ENCODE measurements around the gene CD79A. TPM values are rescaled to one million over a fixed set of nuclear protein-coding genes. Genes with fewer than 3 reads are reported as not detected.

CD79A gene
- total RNA-seq, 3 donors from 2014 or later = 2.7 to 7.3 (median 3.9) TPM

GRCh38 chr19:41845001-41845050 lies 32.3 kb upstream of the CD79A start, which contains the start of gene DMRTC2:
Gene DMRTC2 (plus strand): TSS chr19:41845042. CDS start chr19:41847429, 2,387 bp downstream.
- ATAC-seq (no peak), DNase-seq (no peak)

DNA sequence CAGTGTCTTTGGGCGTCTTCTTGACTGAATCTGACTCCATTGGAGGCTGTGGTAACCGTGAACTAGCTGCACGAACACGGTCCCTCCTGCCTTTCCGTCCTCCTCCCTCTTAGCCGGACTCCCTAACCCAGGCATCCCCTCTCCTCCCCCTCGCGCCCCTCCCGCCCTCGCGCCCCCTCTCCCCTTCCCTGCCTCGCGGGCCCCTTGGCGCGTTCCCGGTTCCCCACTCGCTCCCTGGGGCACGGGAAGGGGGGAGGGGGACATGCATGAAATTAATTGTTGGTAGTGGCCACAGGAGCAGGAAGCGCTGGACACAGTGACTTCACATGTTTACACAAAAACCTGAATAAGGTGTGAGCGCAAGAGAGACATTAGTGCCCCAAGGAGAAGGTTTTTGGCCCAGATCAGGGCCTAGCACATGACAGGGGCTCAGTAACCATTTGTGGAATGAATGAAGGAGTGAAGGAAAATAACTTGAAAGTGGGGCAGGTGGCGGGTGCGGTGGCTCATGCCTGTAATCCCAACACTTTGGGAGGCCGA lies 32.0 kb upstream of the CD79A start:
- DNase-seq (no peak), ATAC-seq (no peak)
- intact Hi-C loops (cut with DNase I, micrococcal nuclease) = no loop called here
- no peak for TF ChIP-seq CTCF (IDR thresholded peaks at IDR 0.05)
- Histone ChIP-seq H3K9me3 (no peaks in the 10 kb centered on the region), H3K4me1 (ENCODE audit: low read depth) (no peaks in the 10 kb centered on the region), H3K36me3 (ENCODE audit: low read depth) (no peaks in the 10 kb centered on the region), H3K4me3 (no peak overlapping the region)

More at GRCh38 chr19:41845001-41845050, 32.3 kb upstream of the CD79A start, which contains the start of gene DMRTC2:
- Histone ChIP-seq H3K9me3 (no peaks in the 10 kb centered on the region), H3K36me3 (ENCODE audit: low read depth) (no peaks in the 10 kb centered on the region), H3K4me3 (no peak within 1 kb of the TSS), H3K4me1 (ENCODE audit: low read depth) (no peaks in the 10 kb centered on the region)
- no peak for TF ChIP-seq CTCF (IDR thresholded peaks at IDR 0.05)
- intact Hi-C loops (cut with DNase I, micrococcal nuclease) = no loop called here

GRCh38 chr19:41847351-41848105 lies 29.6 kb upstream of the CD79A start:
- intact Hi-C loops (cut with DNase I, micrococcal nuclease) = no loop called here
- no peak for DNase-seq
- Histone ChIP-seq H3K4me3 (no peak overlapping the region), H3K36me3 (ENCODE audit: low read depth) (no peaks in the 10 kb centered on the region), H3K4me1 (ENCODE audit: low read depth) (no peaks in the 10 kb centered on the region), H3K9me3 (no peaks in the 10 kb centered on the region)
- no peak for TF ChIP-seq CTCF (IDR thresholded peaks at IDR 0.05)
- no peak for ATAC-seq

- intact Hi-C loops (cut with DNase I, micrococcal nuclease) = no loop called here
- no peak for ATAC-seq
- TF ChIP-seq CTCF (IDR thresholded peaks at IDR 0.05) = no peak
These were observed 28.4 kb upstream of the CD79A start for GRCh38 chr19:41848666-41849065.

GRCh38 chr19:41849067-41849466 lies 28.0 kb upstream of the CD79A start:
- Histone ChIP-seq H3K4me3 (no peak overlapping the region), H3K9me3 (no peaks in the 10 kb centered on the region), H3K36me3 (ENCODE audit: low read depth) (no peaks in the 10 kb centered on the region), H3K4me1 (ENCODE audit: low read depth) (no peaks in the 10 kb centered on the region)
- TF ChIP-seq CTCF (IDR thresholded peaks at IDR 0.05) = no peak
- intact Hi-C loops (cut with DNase I, micrococcal nuclease) = no loop called here
- no peak for DNase-seq
- no peak for ATAC-seq

More at GRCh38 chr19:41848666-41849065, 28.4 kb upstream of the CD79A start:
- no peak overlapping the region for H3K4me3 ChIP-seq
- H3K9me3 ChIP-seq = no peaks in the 10 kb centered on the region
- DNase-seq = no peak
- H3K4me1 ChIP-seq (ENCODE audit: low read depth) = no peaks in the 10 kb centered on the region
- H3K36me3 ChIP-seq (ENCODE audit: low read depth) = no peaks in the 10 kb centered on the region

DNA sequence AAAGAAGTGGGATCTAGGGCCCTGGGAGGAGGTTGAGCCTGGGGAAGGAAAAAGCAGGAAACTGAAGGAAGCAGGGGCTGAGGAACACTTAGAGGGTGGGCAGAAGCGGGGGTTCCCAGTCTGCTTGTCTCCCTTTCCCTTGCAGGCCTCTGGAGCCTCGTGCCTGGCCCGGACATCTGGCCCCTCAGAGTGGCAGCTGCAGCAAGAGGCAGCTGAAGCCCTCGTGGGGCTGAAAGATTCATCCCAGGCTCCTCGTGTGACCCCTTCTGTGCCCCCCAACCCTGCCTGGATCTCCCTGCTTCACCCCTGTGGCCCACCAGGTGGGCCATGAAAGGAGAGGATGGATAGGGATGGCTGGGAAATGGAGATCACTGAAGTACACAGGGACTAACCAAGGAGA lies 26.7 kb upstream of the CD79A start:
- DNase-seq (no peak), ATAC-seq (no peak)
- H3K4me1 ChIP-seq (ENCODE audit: low read depth) = no peaks in the 10 kb centered on the region
- intact Hi-C loops (cut with DNase I, micrococcal nuclease) = no loop called here
- TF ChIP-seq CTCF (IDR thresholded peaks at IDR 0.05) = no peak
- H3K4me3 ChIP-seq = no peak overlapping the region
- H3K36me3 ChIP-seq (ENCODE audit: low read depth) = no peaks in the 10 kb centered on the region
- no peaks in the 10 kb centered on the region for H3K9me3 ChIP-seq

Data from mucosa of descending colon (tissue), 3 donors.